Measurements from ENCODE around the gene NHLH2. TPM values are rescaled to one million over a fixed set of nuclear protein-coding genes. Genes with fewer than 3 reads are reported as not detected.

NHLH2 gene
- polyA plus RNA-seq, 1 of the 3 experiments (the other 2 are of a cell fraction) = not detected

- Histone ChIP-seq H3K27ac (ENCODE audit: low read depth in 2 of 2, low read length in 1 of 2) (no peak overlapping the region), H3K4me3 (ENCODE audit: low read depth in 2 of 2, low read length in 1 of 2) (no peak overlapping the region), H3K4me2 (no peak overlapping the region), H3K27me3 (ENCODE audit: insufficient read depth) (peaks cover 7% of the 10 kb centered on the region; the same call in 1 of the 2 replicates), H3K9ac (no peak overlapping the region), H3K9me2 (no peaks in the 10 kb centered on the region), H3K36me3 (replicated peaks in 1 of 2; ENCODE audit: control insufficient read depth in 1 of 2, insufficient read depth in 2 of 2, low read length in 1 of 2) (no peaks in the 10 kb centered on the region), H3K4me1 (ENCODE audit: control insufficient read depth in 1 of 2, insufficient read depth in 2 of 2, low read depth in 1 of 2, low read length in 1 of 2) (no peaks in the 10 kb centered on the region; a peak in 1 of 4 replicates), H2AFZ (ENCODE audit: low read depth) (no peak overlapping the region), H3K79me2 (ENCODE audit: insufficient read depth) (no peaks in the 10 kb centered on the region), H3F3A (replicated peaks; ENCODE audit: insufficient read depth) (no peaks in the 10 kb centered on the region), H3K9me3 (no peaks in the 10 kb centered on the region), H4K20me1 (ENCODE audit: insufficient read depth) (no peaks in the 10 kb centered on the region)
- no peak for DNase-seq
- POLR2A ChIA-PET = no interaction called here
- no peak for TF ChIP-seq SMC3 (IDR thresholded peaks at IDR 0.05; ENCODE audit: low read depth, low read length)
- TF ChIP-seq NRF1 (IDR thresholded peaks at IDR 0.05; ENCODE audit: low read depth, low read length) = no peak
- no peak for TF ChIP-seq MEF2A (IDR thresholded peaks at IDR 0.05; ENCODE audit: borderline replicate concordance, low read depth)
- no peak for TF ChIP-seq RXRA (IDR thresholded peaks at IDR 0.05; ENCODE audit: borderline replicate concordance, low read depth)
- no peak for TF ChIP-seq REST (IDR thresholded peaks at IDR 0.05; ENCODE audit: low read depth, low read length)
- no peak for TF ChIP-seq NFIC (IDR thresholded peaks at IDR 0.05; ENCODE audit: borderline replicate concordance)
- WGBS (ENCODE audit: low lambda C conversion rate) = 68% methylated on average over 8 of the region's 8 CpGs
- CTCF ChIA-PET = interaction anchor here (0.9 to 1.2 kb wide), 3 partner anchors 10 to 149 kb away, joined by 3 read pairs; no protein-coding TSS in a partner anchor
Observed at GRCh38 chr1:115832651-115833050, 8.3 kb downstream of the NHLH2 start.

- Histone ChIP-seq H3K4me1 (ENCODE audit: control insufficient read depth in 1 of 2, insufficient read depth in 2 of 2, low read depth in 1 of 2, low read length in 1 of 2) (peaks cover 0 to 4% of the 10 kb centered on the region in 2 experiments; a peak in 1 of 4 replicates), H3K27me3 (ENCODE audit: insufficient read depth) (peaks cover 12% of the 10 kb centered on the region; the same call in 1 of the 2 replicates), H2AFZ (ENCODE audit: low read depth) (no peak overlapping the region), H3F3A (replicated peaks; ENCODE audit: insufficient read depth) (no peaks in the 10 kb centered on the region), H3K36me3 (replicated peaks in 1 of 2; ENCODE audit: control insufficient read depth in 1 of 2, insufficient read depth in 2 of 2, low read length in 1 of 2) (no peaks in the 10 kb centered on the region), H3K9me3 (no peaks in the 10 kb centered on the region), H3K79me2 (ENCODE audit: insufficient read depth) (no peaks in the 10 kb centered on the region), H3K4me2 (no peak overlapping the region), H3K9ac (no peak overlapping the region), H3K4me3 (ENCODE audit: low read depth in 2 of 2, low read length in 1 of 2) (no peak overlapping the region), H4K20me1 (ENCODE audit: insufficient read depth) (no peaks in the 10 kb centered on the region), H3K27ac (ENCODE audit: low read depth in 2 of 2, low read length in 1 of 2) (no peak overlapping the region), H3K9me2 (no peaks in the 10 kb centered on the region)
- ChIA-PET CTCF (interaction anchor here (0.7 to 1.5 kb wide), 2 partner anchors 106 to 189 kb away, joined by 3 to 4 read pairs; no protein-coding TSS in a partner anchor), POLR2A (no interaction called here)
- DNase-seq = no peak
- WGBS (ENCODE audit: low lambda C conversion rate) = 75% methylated on average over 3 of the region's 3 CpGs
- TF ChIP-seq TAF1 (IDR thresholded peaks at IDR 0.05; ENCODE audit: borderline replicate concordance, low read depth, low read length) (no peak), RAD21 (IDR thresholded peaks at IDR 0.05; ENCODE audit: low read length) (no peak), FOXM1 (IDR thresholded peaks at IDR 0.05; ENCODE audit: low read depth) (no peak), RXRA (IDR thresholded peaks at IDR 0.05; ENCODE audit: borderline replicate concordance, low read depth) (no peak), RCOR1 (IDR thresholded peaks at IDR 0.05; ENCODE audit: low read length) (no peak), CTCF (IDR thresholded peaks at IDR 0.05) (no peak), JUND (IDR thresholded peaks at IDR 0.05) (no peak), ZBTB33 (IDR thresholded peaks at IDR 0.05; ENCODE audit: borderline replicate concordance, low read depth) (no peak), POLR2AphosphoS5 (IDR thresholded peaks at IDR 0.05; ENCODE audit: low read depth, low read length) (no peak), CHD2 (IDR thresholded peaks at IDR 0.05; ENCODE audit: low read length, partially characterized antibody) (no peak), NFIC (IDR thresholded peaks at IDR 0.05; ENCODE audit: borderline replicate concordance) (no peak), FOXJ3 (CRISPR knock-in tag; IDR thresholded peaks at IDR 0.05) (no peak), ELF1 (IDR thresholded peaks at IDR 0.05) (no peak), EZH2phosphoT487 (IDR thresholded peaks at IDR 0.05; ENCODE audit: borderline replicate concordance, low read depth) (no peak)
- TF ChIP-seq, protein P1, sequence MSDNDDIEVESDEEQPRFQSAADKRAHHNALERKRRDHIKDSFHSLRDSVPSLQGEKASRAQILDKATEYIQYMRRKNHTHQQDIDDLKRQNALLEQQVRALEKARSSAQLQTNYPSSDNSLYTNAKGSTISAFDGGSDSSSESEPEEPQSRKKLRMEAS (IDR thresholded peaks at IDR 0.05; ENCODE audit: low read depth) = no peak
- TF ChIP-seq, protein P2, sequence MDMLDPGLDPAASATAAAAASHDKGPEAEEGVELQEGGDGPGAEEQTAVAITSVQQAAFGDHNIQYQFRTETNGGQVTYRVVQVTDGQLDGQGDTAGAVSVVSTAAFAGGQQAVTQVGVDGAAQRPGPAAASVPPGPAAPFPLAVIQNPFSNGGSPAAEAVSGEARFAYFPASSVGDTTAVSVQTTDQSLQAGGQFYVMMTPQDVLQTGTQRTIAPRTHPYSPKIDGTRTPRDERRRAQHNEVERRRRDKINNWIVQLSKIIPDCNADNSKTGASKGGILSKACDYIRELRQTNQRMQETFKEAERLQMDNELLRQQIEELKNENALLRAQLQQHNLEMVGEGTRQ (IDR thresholded peaks at IDR 0.05; ENCODE audit: borderline replicate concordance, low read depth, low read length) = no peak
Observed at GRCh38 chr1:115830963-115831362, 10.0 kb downstream of the NHLH2 start.
